Spleen (tissue), 7 donors: ENCODE measurements around the gene TPST2.

Experiments
- POLR2A ChIP-seq, 3 donors: fragments of 450-650 bp; IDR thresholded peaks; one replicate each; pipeline ENCODE4 v1.5.1; 2017; ENCODE audit warnings: antibody characterized with exemption in 3 of 3, mild to moderate bottlenecking in 1 of 3
- POLR2AphosphoS5 ChIP-seq, 3 donors: sonication (generic); formaldehyde crosslinking; IDR thresholded peaks; one replicate each; pipeline ENCODE4 v1.5.1; 2017; ENCODE audit warnings: antibody characterized with exemption in 3 of 3
- TF ChIP-seq, protein P1 (sequence below), 11 experiments: fragments of 200-600 bp in 7 of 11; fragments of 450-650 bp in 4 of 11; sonication (generic) in 4 of 11; IDR thresholded peaks in 8 of 11; conservative IDR thresholded peaks in 3 of 11; 1 replicate in 7 of 11; 2 replicates in 4 of 11; pipeline versions ENCODE4 v1.4.0 to v1.8.0; 2016 to 2021; ENCODE audit warnings: antibody characterized with exemption in 11 of 11, inconsistent platforms in 4 of 11, mild to moderate bottlenecking in 1 of 11
- donor health status: DM: no; HTN: no; CAD: no; lungs with moderate emphysema.
- donor health status: DM: no; HTN: no; CAD: no.
- donor health status: DM: no; HTN: no; CAD: no.

GRCh38 chr22:26610996-26611395, 21.1 kb upstream of the TPST2 start:
- TF ChIP-seq, protein P1, sequence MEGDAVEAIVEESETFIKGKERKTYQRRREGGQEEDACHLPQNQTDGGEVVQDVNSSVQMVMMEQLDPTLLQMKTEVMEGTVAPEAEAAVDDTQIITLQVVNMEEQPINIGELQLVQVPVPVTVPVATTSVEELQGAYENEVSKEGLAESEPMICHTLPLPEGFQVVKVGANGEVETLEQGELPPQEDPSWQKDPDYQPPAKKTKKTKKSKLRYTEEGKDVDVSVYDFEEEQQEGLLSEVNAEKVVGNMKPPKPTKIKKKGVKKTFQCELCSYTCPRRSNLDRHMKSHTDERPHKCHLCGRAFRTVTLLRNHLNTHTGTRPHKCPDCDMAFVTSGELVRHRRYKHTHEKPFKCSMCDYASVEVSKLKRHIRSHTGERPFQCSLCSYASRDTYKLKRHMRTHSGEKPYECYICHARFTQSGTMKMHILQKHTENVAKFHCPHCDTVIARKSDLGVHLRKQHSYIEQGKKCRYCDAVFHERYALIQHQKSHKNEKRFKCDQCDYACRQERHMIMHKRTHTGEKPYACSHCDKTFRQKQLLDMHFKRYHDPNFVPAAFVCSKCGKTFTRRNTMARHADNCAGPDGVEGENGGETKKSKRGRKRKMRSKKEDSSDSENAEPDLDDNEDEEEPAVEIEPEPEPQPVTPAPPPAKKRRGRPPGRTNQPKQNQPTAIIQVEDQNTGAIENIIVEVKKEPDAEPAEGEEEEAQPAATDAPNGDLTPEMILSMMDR (IDR thresholded peaks at IDR 0.05 in 8 of 11, conservative IDR thresholded peaks at IDR 0.05 in 3 of 11): no peak
- TF ChIP-seq POLR2A (IDR thresholded peaks at IDR 0.05) (no peak), POLR2AphosphoS5 (IDR thresholded peaks at IDR 0.05) (no peak)
